Measurements from ENCODE around the gene PER1.

DNA sequence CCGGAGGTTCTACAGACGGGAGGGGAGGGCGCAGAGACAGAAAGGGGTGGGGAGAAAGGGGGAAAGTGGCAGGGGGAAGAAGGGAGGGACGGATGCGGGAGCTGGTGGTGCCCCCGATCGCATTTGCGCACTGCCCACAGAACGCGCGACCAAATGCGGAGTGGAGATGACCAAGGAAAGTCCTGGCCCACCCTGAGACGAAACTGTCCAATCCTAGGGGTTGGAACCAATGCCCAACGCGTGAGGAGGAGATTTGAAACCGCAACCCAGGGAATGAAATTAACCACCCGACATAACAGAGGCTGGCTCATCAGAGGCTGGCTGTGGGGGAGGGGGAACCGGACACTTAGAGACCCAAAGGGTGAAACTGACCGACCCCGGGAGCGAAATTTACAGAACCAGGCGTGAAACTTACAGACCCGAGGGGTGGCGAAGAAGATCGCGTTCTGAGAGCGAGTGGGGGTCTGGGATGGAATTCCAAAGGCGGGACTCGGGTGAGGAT is 29.7 kb downstream of the PER1 start:
- TF ChIP-seq, protein P1, sequence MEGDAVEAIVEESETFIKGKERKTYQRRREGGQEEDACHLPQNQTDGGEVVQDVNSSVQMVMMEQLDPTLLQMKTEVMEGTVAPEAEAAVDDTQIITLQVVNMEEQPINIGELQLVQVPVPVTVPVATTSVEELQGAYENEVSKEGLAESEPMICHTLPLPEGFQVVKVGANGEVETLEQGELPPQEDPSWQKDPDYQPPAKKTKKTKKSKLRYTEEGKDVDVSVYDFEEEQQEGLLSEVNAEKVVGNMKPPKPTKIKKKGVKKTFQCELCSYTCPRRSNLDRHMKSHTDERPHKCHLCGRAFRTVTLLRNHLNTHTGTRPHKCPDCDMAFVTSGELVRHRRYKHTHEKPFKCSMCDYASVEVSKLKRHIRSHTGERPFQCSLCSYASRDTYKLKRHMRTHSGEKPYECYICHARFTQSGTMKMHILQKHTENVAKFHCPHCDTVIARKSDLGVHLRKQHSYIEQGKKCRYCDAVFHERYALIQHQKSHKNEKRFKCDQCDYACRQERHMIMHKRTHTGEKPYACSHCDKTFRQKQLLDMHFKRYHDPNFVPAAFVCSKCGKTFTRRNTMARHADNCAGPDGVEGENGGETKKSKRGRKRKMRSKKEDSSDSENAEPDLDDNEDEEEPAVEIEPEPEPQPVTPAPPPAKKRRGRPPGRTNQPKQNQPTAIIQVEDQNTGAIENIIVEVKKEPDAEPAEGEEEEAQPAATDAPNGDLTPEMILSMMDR (conservative IDR thresholded peaks at IDR 0.05 in 1 of 2, IDR thresholded peaks at IDR 0.05 in 1 of 2; ENCODE audit: extremely low read depth in 1 of 2, insufficient read depth in 1 of 2, low read depth in 1 of 2, low read length in 2 of 2) = no peak
- no peak for TF ChIP-seq EZH2 (IDR thresholded peaks at IDR 0.05; ENCODE audit: borderline replicate concordance, low read length)
